Muscle layer of duodenum (tissue), 2 donors: ENCODE data around the gene XRCC3.

Experiments used
- H3K27ac ChIP-seq: one replicate; pipeline ENCODE4 v1.7.0; 2013; ENCODE audit warnings: mild to moderate bottlenecking, low read length
- H3K27me3 ChIP-seq: one replicate; pipeline ENCODE4 v1.7.0; 2013; ENCODE audit warnings: low read depth, mild to moderate bottlenecking, control low read depth, low read length
- H3K36me3 ChIP-seq, 2 donors: one replicate each; pipeline ENCODE4 v1.7.0; 2013; ENCODE audit warnings: low read length in 2 of 2, control low read depth in 1 of 2, mild to moderate bottlenecking in 1 of 2; ENCODE audit not compliant: insufficient read depth in 2 of 2, control insufficient read depth in 1 of 2
- H3K4me1 ChIP-seq, 2 donors: one replicate each; pipeline ENCODE4 v1.7.0; 2013; ENCODE audit warnings: low read length in 2 of 2, mild to moderate bottlenecking in 2 of 2, control low read depth in 1 of 2, moderate library complexity in 1 of 2; ENCODE audit not compliant: insufficient read depth in 2 of 2, control insufficient read depth in 1 of 2
- H3K4me3 ChIP-seq, 2 donors: one replicate each; pipeline ENCODE4 v1.7.0; 2013; ENCODE audit warnings: low read length in 2 of 2, low read depth in 1 of 2, mild to moderate bottlenecking in 1 of 2
- H3K9me3 ChIP-seq, 2 donors: one replicate each; pipeline ENCODE4 v1.7.0; 2013; ENCODE audit warnings: low read length in 2 of 2, control low read depth in 1 of 2, mild to moderate bottlenecking in 1 of 2; ENCODE audit not compliant: control insufficient read depth in 1 of 2
- donor health status: healthy.

The XRCC3 gene

DNA sequence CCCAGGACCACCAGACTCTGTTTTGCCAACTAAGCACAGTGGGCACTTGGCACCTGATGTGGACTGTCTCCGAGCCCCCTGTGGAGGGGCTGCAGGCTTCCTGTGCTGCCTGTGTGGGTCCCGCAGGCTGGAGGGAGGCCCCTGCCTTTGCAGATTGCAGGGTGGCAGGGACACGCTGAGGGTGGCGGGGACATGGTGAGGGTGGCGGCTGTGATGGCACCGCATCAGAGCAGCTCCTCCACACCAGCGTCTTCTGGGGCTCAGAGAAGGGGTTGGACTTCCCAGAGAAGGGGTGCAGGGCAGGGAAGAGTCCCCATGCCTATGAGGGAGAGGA lies 8.5 kb upstream of the XRCC3 start:
- Histone ChIP-seq H3K36me3 (peaks cover 0 to 13% of the 10 kb centered on the region in 2 donors), H3K4me3 (peak overlapping the region in 1 of 2 donors; percentile 1), H3K4me1 (peaks cover 5 to 35% of the 10 kb centered on the region in 2 donors), H3K9me3 (no peaks in the 10 kb centered on the region), H3K27me3 (no peaks in the 10 kb centered on the region), H3K27ac (no peak overlapping the region)

DNA sequence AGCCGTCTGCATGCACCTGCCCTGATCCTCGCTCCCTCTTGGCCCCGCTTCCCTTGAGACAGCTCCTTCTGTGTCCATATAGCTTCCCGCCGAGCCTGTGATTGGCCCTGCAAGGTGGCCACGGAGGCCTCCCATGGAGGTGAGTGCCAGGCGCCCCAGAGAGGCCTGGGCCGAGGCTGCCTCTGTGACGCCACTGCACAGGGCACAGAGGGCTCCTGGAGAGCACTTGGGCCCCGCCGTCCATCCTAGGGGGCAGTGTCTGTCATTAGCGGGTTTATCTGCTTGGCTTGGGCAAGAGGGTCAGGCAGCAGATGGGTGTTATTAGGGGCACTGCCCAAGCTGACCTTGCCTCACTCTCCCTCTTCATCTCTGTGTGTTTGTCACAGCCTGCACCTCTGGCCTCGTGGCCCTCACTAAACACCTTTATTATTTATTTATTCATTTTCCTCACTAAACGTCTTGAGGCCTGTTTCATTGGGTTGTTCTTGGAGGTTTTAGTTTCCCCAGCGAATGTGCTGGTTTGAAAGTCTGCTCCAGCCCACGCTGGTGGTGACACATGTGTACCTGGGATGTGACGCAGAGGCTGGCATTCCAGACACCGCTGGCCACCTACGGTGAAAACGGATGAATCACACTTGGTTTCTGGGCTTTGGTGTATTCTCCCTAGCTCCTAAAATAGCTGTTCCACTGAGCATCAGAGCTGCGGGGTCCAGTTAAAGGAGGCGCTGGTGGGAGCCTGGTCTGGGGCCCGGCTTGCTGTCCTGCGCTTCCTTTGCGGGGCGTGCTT lies 6.3 kb upstream of the XRCC3 start:
- Histone ChIP-seq H3K27me3 (no peaks in the 10 kb centered on the region), H3K27ac (no peak overlapping the region), H3K36me3 (no peaks in the 10 kb centered on the region), H3K4me1 (peaks cover 8 to 57% of the 10 kb centered on the region in 2 donors), H3K4me3 (no peak overlapping the region), H3K9me3 (no peaks in the 10 kb centered on the region)

DNA sequence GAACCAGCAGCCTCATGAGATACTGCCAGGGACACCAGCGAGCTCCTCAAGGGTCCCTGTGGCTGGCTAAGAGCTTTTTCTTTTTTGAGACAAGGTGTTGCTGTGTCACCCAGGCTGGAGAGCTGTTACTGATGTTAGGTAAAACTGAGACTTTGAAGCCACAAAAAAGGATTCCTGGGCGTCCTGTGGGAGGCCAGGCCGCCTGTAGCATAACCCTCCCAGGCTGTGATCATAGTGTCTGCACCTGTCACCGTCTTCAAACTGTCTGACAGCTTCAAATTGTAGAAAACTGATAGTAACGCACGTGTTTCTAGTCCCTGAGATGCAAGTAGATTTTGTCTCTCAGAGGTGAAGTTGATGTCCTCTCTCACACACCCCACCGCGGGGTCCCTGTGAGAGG lies 4.5 kb upstream of the XRCC3 start:
- Histone ChIP-seq H3K27ac (no peak overlapping the region), H3K27me3 (no peaks in the 10 kb centered on the region), H3K36me3 (no peaks in the 10 kb centered on the region)

DNA sequence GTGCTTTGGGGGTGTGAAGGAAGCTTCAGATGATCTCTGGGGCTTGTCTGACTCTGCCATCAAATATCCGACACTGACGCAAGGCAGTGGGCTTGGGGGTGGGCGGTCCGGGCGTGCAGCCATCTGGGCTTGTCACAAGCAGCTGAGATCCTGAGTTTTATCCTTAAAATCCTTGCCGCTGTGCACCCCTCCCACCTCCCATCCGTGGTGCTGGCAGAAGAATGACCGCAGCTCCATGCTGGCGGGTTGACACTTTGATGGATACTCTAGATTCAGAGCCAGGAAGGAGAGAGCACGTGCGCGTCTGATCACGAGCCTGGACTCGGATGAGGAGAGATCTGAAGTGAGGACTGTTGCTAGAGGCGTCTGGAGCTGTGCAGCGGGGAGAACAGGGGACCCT lies 3.3 kb upstream of the XRCC3 start:
- H3K9me3 ChIP-seq, result no peaks in the 10 kb centered on the region
- H3K4me3 ChIP-seq, result peak overlapping the region; percentile 7 to 19
- H3K27me3 ChIP-seq, result no peaks in the 10 kb centered on the region
- peaks cover 3 to 52% of the 10 kb centered on the region in 2 donors for H3K4me1 ChIP-seq
- H3K27ac ChIP-seq, result no peak overlapping the region
- no peaks in the 10 kb centered on the region for H3K36me3 ChIP-seq

More for the DNA sequence above, 4.5 kb upstream of the XRCC3 start:
- H3K4me1 ChIP-seq, result peaks cover 8 to 59% of the 10 kb centered on the region in 2 donors
- no peaks in the 10 kb centered on the region for H3K9me3 ChIP-seq
- H3K4me3 ChIP-seq, result no peak overlapping the region

DNA sequence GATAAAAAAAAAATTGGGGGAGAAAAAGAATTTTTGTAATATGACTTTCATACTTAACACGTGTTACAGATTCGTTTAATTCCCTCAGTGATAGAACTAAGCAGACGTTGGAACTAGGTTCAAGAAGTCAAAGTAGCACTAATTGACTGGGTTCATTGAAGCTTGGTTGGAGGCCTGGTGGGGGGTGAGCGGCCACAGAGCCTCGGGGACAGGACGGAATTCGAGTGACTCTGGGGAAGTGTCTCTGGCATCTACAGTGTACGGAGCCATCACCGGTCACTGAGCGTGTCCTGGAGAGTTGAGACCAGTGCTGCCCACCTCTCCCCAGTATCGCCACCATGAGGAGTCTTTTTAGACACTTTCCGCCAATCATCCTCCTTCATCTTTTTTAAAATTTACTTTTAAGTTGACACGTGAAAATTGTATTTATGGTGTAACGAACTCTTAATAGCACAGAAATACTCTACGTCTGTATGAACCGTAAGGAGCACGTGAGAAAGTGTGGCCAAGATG lies 1.7 kb upstream of the XRCC3 start:
- H3K27ac ChIP-seq, result no peak overlapping the region
- no peaks in the 10 kb centered on the region for H3K36me3 ChIP-seq
- H3K4me1 ChIP-seq, result peaks cover 3 to 50% of the 10 kb centered on the region in 2 donors
- H3K27me3 ChIP-seq, result no peaks in the 10 kb centered on the region
- H3K9me3 ChIP-seq, result no peaks in the 10 kb centered on the region
- H3K4me3 ChIP-seq, result peak overlapping the region; percentile 56 to 84

DNA sequence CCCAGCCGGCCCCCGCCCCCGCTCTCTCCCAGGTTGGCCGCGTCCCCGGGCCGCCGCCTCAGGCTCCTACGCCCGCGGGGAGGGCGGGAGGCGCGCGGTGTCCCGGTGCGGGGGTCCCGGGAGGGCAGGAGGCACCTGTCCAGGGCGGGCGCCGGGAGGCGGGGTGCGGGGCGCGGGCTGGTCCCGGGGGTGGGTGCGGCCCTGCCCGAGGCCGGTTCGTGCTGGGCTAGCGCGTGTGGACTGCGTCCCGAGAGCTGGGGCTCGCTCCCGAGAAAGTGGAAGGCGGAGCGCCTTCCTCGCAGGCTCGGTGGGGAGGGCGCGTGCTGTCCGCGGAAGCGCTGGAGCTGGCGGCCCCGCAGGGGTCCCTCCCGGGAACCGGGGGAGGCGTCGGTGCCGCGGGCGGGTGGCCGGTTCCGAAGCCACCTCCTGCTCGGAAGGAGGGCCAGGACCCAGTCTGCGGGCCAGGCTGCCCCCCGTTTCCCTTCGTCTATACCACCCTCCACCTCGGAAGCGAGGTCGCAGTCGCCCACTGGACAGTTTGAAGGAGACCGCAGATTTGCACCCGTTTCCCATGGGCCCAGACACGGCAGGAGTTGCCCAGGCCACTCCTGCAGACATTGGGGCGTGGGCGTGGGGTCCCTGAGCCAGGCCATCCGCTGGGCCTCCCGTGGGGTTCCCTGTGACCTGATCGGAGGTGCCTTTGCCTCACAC lies 995 bp upstream of the XRCC3 start:
- H3K4me1 ChIP-seq, result peaks cover 8 to 47% of the 10 kb centered on the region in 2 donors
- H3K36me3 ChIP-seq, result no peaks in the 10 kb centered on the region
- H3K4me3 ChIP-seq, result peak overlapping the region; percentile 56 to 84
- H3K27ac ChIP-seq, result no peak overlapping the region
- no peaks in the 10 kb centered on the region for H3K27me3 ChIP-seq
- no peaks in the 10 kb centered on the region for H3K9me3 ChIP-seq

DNA sequence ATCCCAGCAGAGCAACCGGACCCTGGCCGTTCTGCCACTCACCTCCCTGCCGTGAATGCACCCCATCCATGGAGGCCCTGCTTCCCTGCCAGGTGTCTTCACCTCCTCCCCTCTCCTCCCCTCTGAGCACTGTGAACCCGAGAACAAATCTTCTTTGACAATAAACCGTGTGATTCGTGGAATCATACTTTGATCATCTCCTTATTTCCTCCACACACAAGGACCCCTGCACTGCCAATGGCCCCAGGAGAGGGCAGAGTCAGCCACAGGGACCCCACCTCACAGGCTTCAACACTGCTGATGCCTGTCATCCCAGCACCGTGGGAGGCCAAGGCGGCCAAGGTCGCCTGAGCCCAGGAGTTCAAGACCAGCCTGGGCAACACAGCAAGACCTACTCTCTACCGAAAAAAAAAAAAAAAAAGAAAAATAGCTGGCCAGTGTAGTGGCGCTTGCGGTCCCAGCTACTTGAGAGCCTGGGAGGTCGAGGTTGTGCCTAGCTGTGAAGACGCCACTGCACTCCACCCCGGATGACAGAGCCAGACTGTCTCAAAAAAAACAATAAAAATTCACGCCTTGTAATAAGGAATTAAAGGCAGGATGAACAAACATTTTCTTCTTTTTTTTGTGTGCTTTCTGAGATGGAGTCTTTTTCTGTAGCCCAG lies 1.1 kb downstream of the XRCC3 start:
- H3K4me3 ChIP-seq, result peak overlapping the region in 1 of 2 donors; percentile 80
- H3K27ac ChIP-seq, result no peak overlapping the region
- H3K4me1 ChIP-seq, result peaks cover 8 to 49% of the 10 kb centered on the region in 2 donors
- no peaks in the 10 kb centered on the region for H3K27me3 ChIP-seq
- H3K9me3 ChIP-seq, result no peaks in the 10 kb centered on the region
- H3K36me3 ChIP-seq, result no peaks in the 10 kb centered on the region

DNA sequence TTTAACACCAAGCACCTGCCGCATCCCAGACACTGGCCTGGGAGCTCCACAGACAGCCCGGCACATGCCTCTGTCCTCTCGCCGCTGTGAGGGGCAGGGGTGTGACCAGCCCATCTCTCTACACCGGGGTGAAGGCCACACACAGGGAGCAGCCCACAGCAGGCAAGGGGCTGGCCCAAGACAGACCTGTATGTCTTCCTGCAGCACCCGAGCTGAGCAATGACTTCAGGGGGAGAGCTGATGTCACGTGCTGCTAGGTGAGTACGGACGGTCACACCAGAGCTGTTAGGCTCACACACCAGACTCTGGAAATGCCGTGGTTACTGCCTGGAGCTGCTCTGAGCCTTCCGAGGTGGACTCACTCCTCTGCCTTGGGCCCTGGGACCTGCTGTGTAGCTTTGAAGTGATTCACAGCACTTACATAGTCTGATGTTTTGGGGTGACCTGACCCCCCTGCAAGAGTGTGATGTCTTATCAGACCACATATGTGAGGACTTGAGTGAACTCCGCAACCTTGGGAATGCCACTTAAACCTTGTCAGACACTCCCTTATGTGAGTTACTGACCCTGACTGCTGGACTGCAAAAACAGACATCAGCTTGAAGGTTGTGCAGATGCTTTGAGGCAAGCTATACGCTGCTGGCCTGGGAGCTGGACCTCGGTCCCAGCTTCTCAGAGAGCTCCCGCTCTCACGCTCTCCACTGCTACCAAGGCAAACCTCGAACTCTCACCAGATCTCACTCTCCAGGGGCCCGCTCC lies 1.8 kb downstream of the XRCC3 start:
- Histone ChIP-seq H3K36me3 (no peaks in the 10 kb centered on the region), H3K4me3 (no peak overlapping the region), H3K4me1 (peaks cover 8 to 48% of the 10 kb centered on the region in 2 donors), H3K27ac (no peak overlapping the region), H3K27me3 (no peaks in the 10 kb centered on the region), H3K9me3 (no peaks in the 10 kb centered on the region)

DNA sequence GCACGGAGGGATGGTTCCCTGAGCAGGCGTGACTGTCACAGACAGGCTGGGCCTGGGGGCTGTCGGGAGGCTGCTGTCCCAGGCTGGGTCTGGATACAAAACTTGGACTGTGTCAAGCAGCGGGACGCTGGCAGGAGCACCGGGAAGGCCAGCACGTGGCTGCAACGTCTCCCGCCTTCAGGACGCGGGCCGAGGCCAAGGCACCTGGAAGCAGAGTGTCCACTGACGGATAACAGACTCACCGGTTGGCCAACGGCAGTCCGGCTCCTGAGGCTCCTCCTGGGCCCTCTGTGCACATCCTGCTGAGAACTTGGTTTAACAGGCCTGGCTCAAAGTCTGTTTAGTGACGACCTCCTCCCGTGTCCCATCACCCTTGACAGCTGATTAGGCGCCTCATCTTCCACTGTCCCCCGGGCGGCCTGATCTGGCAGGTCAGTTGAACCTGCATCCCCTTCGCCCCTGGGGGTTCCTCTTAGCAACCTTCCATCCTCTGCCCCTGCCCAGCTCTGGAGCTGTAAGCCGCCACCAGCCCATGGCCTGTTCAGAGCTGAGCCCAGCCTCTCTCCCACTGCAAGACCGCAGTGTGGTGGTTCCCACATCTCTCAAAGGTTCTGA lies 2.5 kb downstream of the XRCC3 start:
- Histone ChIP-seq H3K9me3 (no peaks in the 10 kb centered on the region), H3K36me3 (peaks cover 0 to 4% of the 10 kb centered on the region in 2 donors), H3K27ac (no peak overlapping the region), H3K4me3 (no peak overlapping the region), H3K27me3 (no peaks in the 10 kb centered on the region), H3K4me1 (peaks cover 8 to 41% of the 10 kb centered on the region in 2 donors)

DNA sequence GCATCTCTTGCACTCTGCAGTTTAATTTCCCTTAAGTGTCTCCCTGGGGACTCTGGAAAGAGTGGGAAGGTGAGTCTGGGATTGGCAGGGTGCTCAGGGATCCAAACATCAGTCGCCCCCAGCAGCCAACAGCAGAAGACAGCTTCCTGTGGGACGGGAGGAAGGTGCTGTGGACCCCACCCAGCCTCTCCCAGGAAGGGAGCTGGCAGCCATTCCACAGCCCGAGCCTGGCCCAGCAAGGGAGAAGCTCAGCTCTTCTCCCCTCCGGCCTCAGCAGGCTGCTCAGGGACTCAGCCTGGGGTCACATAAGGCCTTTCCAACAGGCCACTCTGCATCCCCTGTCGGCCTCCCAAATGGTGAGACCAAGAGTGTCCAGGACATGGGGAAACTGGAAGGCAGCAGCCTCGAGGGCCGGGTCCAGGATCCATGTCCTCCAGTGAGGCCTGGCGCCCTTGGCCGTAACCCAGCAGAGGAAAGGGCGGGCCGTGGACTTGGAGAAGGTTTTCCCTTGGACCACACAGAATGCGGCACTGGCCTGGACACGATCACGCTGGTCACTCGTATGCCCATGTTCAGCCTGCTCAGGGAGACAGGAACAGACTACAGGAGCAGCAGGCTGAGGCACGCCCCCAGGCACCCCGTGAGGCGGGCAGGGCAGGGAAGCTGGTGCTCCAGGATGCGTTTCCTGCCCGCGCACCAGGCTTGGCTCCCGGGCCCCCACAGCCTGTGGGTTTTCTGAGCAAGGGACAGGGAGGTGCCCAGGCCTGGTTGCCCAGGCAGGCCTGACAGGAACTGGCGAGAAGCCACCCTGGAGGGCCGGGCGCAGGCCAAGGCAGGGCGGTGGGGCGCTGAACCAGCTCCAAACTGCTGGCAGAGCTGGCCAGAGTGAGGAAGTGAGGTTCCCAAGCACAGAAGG lies 3.5 kb downstream of the XRCC3 start:
- Histone ChIP-seq H3K4me1 (peaks cover 6 to 31% of the 10 kb centered on the region in 2 donors), H3K27me3 (no peaks in the 10 kb centered on the region), H3K4me3 (no peak overlapping the region), H3K27ac (no peak overlapping the region), H3K36me3 (peaks cover 0 to 6% of the 10 kb centered on the region in 2 donors), H3K9me3 (no peaks in the 10 kb centered on the region)
